Neural progenitor cell (in vitro differentiated cells): Measurements from ENCODE around the gene UBTD2. TPM values are rescaled to one million over a fixed set of nuclear protein-coding genes. Genes with fewer than 3 reads are reported as not detected.
A peak's percentile ranks its signal among the peaks of the same experiment; 100 is the strongest.

Experiments used
- DNase-seq: peaks from one replicate; pipeline ENCODE4 v3.0.0-alpha.2; 2016; ENCODE audit warnings: low spot score
- H2AFZ ChIP-seq: fragments of 200-600 bp; sonication (generic); replicated peaks from 2 replicates; pipeline ENCODE4 v1.6.1; 2016; ENCODE audit warnings: antibody characterized with exemption
- H3F3A ChIP-seq: fragments of 200-600 bp; sonication (generic); 2 replicates; pipeline ENCODE4 v1.6.1; 2016; ENCODE audit warnings: antibody characterized with exemption, low read depth
- H3K27ac ChIP-seq: fragments of 200-600 bp; sonication (generic); 2 replicates; pipeline ENCODE4 v1.5.1; 2016; ENCODE audit warnings: mild to moderate bottlenecking
- H3K27me3 ChIP-seq: fragments of 200-600 bp; sonication (generic); 2 replicates; pipeline ENCODE4 v1.6.1; 2016; ENCODE audit warnings: mild to moderate bottlenecking, moderate library complexity
- H3K36me3 ChIP-seq: fragments of 200-600 bp; sonication (generic); 2 replicates; pipeline ENCODE4 v1.5.1; 2016
- H3K4me1 ChIP-seq: fragments of 200-600 bp; sonication (generic); 2 replicates; pipeline ENCODE4 v1.6.1; 2016; ENCODE audit warnings: mixed run types
- H3K4me2 ChIP-seq: fragments of 200-600 bp; sonication (generic); 2 replicates; pipeline ENCODE4 v1.6.1; 2016
- H3K4me3 ChIP-seq: fragments of 200-600 bp; sonication (generic); 2 replicates; pipeline ENCODE4 v1.5.1; 2016
- H3K79me2 ChIP-seq: fragments of 200-600 bp; sonication (generic); 2 replicates; pipeline ENCODE4 v1.6.1; 2016; ENCODE audit warnings: low read depth
- H3K9ac ChIP-seq: fragments of 200-600 bp; sonication (generic); 2 replicates; pipeline ENCODE4 v1.6.1; 2016
- H3K9me3 ChIP-seq: fragments of 200-600 bp; sonication (generic); 2 replicates; pipeline ENCODE4 v1.5.1; 2016; ENCODE audit warnings: low read depth
- H4K20me1 ChIP-seq: fragments of 200-600 bp; sonication (generic); 2 replicates; pipeline ENCODE4 v1.6.1; 2016; ENCODE audit warnings: low read depth
- H3K27ac Mint-ChIP-seq: 3 replicates; pipeline ENCODE4 v1.8.0; 2021; ENCODE audit warnings: mixed read lengths
- H3K27me3 Mint-ChIP-seq: 2 replicates; pipeline ENCODE4 v1.8.0; 2022; ENCODE audit warnings: low read depth, mild to moderate bottlenecking, inconsistent platforms, moderate library complexity, mixed read lengths; ENCODE audit not compliant: insufficient read depth
- H3K36me3 Mint-ChIP-seq: 3 replicates; pipeline ENCODE4 v1.8.0; 2021; ENCODE audit warnings: mixed read lengths
- H3K4me1 Mint-ChIP-seq: 3 replicates; pipeline ENCODE4 v1.8.0; 2021; ENCODE audit warnings: mixed read lengths
- H3K4me3 Mint-ChIP-seq: 3 replicates; pipeline ENCODE4 v1.8.0; 2021; ENCODE audit warnings: mild to moderate bottlenecking, moderate library complexity, mixed read lengths
- H3K9me3 Mint-ChIP-seq: 3 replicates; pipeline ENCODE4 v1.8.0; 2020; ENCODE audit warnings: mixed read lengths
- EZH2 ChIP-seq: fragments of 200-600 bp; sonication (generic); IDR thresholded peaks from 2 replicates; pipeline ENCODE4 v1.6.1; 2017; ENCODE audit warnings: antibody characterized with exemption, mild to moderate bottlenecking, moderate library complexity
- EZH2phosphoT487 ChIP-seq: fragments of 200-600 bp; sonication (generic); IDR thresholded peaks from 2 replicates; pipeline ENCODE4 v1.6.1; 2017; ENCODE audit warnings: antibody characterized with exemption
- total RNA-seq: library from RNA; depleted of rRNA; stranded (reverse); fragments of >200 nt; gene quantifications from 2 replicates; pipeline ENCODE4 v1.2.3, GENCODE V29; 2015; ENCODE audit warnings: low replicate concordance
- TF ChIP-seq, protein P1 (sequence below): fragments of 200-600 bp; sonication (generic); IDR thresholded peaks from 2 replicates; pipeline ENCODE4 v1.5.1; 2017; ENCODE audit warnings: antibody characterized with exemption, mild to moderate bottlenecking

Gene UBTD2
- total RNA-seq, 1 donor from 2014 or later, result 92.9 TPM

DNA sequence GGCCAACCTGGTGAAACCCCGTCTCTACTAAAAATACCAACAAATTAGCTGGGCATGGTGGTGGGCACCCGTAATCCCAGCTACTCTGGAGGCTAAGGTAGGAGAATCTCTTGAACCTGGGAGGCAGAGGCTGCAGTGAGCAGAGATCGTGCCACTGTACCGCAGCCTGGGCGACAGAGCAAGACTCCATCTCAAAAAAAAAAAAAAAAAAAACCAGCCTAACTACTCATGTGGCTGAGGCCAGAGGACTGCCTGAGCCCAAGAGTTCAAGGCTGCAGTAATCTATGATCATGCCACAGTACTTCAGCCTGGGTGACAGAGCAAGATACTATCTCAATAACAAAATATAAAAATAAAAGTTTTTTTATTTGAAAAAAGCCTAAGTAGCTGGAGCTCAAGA lies 3.2 kb downstream of the UBTD2 start:
- Histone ChIP-seq H3F3A (peaks cover 21% of the 10 kb centered on the region), H3K27me3 (no peaks in the 10 kb centered on the region), H3K9me3 (no peaks in the 10 kb centered on the region), H2AFZ (no peak overlapping the region), H3K9ac (no peak overlapping the region), H3K4me1 (peaks cover 22% of the 10 kb centered on the region), H3K36me3 (no peaks in the 10 kb centered on the region), H3K4me3 (peak overlapping the region; percentile 99), H3K79me2 (peaks cover 81% of the 10 kb centered on the region), H4K20me1 (peaks cover 76% of the 10 kb centered on the region), H3K27ac (no peak overlapping the region), H3K4me2 (peak overlapping the region; percentile 86)
- no peaks in the 10 kb centered on the region for H3K27me3 Mint-ChIP-seq
- no peak for TF ChIP-seq EZH2
- TF ChIP-seq, protein P1, sequence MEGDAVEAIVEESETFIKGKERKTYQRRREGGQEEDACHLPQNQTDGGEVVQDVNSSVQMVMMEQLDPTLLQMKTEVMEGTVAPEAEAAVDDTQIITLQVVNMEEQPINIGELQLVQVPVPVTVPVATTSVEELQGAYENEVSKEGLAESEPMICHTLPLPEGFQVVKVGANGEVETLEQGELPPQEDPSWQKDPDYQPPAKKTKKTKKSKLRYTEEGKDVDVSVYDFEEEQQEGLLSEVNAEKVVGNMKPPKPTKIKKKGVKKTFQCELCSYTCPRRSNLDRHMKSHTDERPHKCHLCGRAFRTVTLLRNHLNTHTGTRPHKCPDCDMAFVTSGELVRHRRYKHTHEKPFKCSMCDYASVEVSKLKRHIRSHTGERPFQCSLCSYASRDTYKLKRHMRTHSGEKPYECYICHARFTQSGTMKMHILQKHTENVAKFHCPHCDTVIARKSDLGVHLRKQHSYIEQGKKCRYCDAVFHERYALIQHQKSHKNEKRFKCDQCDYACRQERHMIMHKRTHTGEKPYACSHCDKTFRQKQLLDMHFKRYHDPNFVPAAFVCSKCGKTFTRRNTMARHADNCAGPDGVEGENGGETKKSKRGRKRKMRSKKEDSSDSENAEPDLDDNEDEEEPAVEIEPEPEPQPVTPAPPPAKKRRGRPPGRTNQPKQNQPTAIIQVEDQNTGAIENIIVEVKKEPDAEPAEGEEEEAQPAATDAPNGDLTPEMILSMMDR, result no peak
- no peak for TF ChIP-seq EZH2phosphoT487
- peaks cover 28% of the 10 kb centered on the region for H3K4me1 Mint-ChIP-seq
- no peak for DNase-seq
- peaks cover 17% of the 10 kb centered on the region for H3K9me3 Mint-ChIP-seq
- no peak overlapping the region for H3K27ac Mint-ChIP-seq
- no peak overlapping the region for H3K4me3 Mint-ChIP-seq
- H3K36me3 Mint-ChIP-seq, result peaks cover 33% of the 10 kb centered on the region

DNA sequence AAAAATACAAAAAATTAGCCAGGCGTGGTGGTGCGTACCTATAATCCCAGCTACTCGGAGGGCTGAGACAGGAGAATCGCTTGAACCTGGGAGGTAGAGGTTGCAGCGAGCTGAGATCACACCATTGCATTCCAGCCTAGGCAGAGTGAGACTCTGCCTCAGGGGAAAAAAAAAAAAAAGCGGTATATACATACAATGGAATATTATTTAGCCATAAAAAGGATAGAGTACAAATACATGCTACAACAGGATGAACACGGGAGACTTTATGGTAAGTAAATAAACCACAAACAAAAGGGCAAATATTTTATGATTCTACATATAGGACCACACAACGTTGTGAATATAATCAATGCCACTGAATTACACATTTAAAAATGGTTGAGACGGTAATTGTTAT lies 5.2 kb downstream of the UBTD2 start:
- H3K4me3 ChIP-seq, result no peak overlapping the region
- Mint-ChIP-seq H3K9me3 (peaks cover 20% of the 10 kb centered on the region), H3K4me1 (peaks cover 22% of the 10 kb centered on the region), H3K36me3 (peaks cover 41% of the 10 kb centered on the region), H3K27ac (no peak overlapping the region), H3K27me3 (no peaks in the 10 kb centered on the region), H3K4me3 (no peak overlapping the region)
- H3K4me2 ChIP-seq, result no peak overlapping the region
- TF ChIP-seq EZH2phosphoT487, result no peak
- H2AFZ ChIP-seq, result no peak overlapping the region
- no peak overlapping the region for H3K27ac ChIP-seq
- peaks cover 100% of the 10 kb centered on the region for H3K79me2 ChIP-seq
- no peaks in the 10 kb centered on the region for H3K27me3 ChIP-seq
- H3F3A ChIP-seq, result peaks cover 13% of the 10 kb centered on the region
- no peak overlapping the region for H3K9ac ChIP-seq
- peaks cover 16% of the 10 kb centered on the region for H3K4me1 ChIP-seq
- no peaks in the 10 kb centered on the region for H3K36me3 ChIP-seq
- peaks cover 95% of the 10 kb centered on the region for H4K20me1 ChIP-seq
- H3K9me3 ChIP-seq, result no peaks in the 10 kb centered on the region
- no peak for DNase-seq

DNA sequence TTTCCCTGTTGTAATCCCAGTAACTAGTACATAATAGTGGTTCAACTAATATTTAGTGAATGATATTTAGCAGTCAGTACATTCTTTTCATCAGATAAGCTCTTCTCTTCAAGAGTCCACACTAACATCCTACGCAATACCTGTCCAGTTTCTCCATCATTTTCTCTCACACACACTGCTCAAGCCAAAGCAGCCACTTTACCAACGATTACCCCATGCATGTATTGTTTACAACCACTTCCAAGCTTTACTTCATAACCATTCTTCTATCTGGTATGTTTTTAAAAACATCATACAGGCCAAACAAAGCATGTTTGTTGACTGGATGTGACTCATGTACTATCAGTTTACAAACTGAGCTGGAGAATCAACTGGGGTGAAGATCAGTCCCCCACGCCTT lies 7.3 kb downstream of the UBTD2 start:
- Histone ChIP-seq H3K79me2 (peaks cover 100% of the 10 kb centered on the region), H3K27ac (no peak overlapping the region), H3K27me3 (no peaks in the 10 kb centered on the region), H3F3A (no peaks in the 10 kb centered on the region), H3K9me3 (no peaks in the 10 kb centered on the region), H3K9ac (no peak overlapping the region), H3K4me2 (no peak overlapping the region), H3K4me1 (peaks cover 6% of the 10 kb centered on the region), H3K36me3 (no peaks in the 10 kb centered on the region), H3K4me3 (no peak overlapping the region), H2AFZ (no peak overlapping the region), H4K20me1 (peaks cover 98% of the 10 kb centered on the region)
- H3K4me3 Mint-ChIP-seq, result no peak overlapping the region
- peaks cover 20% of the 10 kb centered on the region for H3K9me3 Mint-ChIP-seq
- no peaks in the 10 kb centered on the region for H3K27me3 Mint-ChIP-seq
- no peak for DNase-seq
- H3K4me1 Mint-ChIP-seq, result peaks cover 10% of the 10 kb centered on the region
- H3K36me3 Mint-ChIP-seq, result peaks cover 52% of the 10 kb centered on the region
- TF ChIP-seq, protein P1, result no peak
- TF ChIP-seq EZH2phosphoT487 (no peak), EZH2 (no peak)
- no peak overlapping the region for H3K27ac Mint-ChIP-seq

DNA sequence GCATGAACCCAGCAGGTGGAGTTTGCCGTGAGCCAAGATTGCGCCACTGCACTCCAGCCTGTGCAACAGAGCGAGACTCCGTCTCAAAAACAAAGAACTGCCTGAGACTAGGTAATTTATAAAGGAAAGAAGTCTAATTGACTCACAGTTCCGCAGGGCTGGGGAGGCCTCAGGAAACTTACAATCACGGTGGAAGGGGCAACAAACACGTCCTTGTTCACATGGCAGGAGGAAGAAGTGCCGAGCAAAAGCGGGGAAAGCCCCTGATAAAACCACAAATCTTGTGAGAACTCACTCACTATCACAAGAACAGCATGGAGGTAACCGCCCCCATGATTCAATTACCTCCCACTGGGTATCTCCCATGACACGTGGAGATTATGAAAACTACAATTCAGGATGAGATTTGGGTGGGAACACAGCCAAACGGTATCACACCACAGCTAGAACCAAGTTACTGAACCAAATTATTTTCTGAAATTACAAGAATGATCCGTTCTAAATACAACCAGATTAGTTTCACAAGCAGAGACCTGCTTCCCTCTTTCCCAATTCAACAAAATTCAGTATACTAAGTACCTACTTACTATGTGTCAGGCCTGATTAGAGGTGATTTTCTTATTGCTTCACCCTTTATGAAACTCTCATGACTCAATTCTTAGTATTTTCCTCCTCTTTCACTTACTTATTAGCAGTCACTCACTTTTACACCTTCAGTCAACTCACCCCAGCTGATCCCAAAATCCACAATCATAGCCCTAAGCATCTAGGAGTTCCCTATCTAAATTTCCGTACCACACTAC lies 8.4 kb downstream of the UBTD2 start:
- Histone ChIP-seq H3F3A (no peaks in the 10 kb centered on the region), H3K4me2 (no peak overlapping the region)
- peaks cover 55% of the 10 kb centered on the region for H3K36me3 Mint-ChIP-seq

More for the DNA sequence above, 8.4 kb downstream of the UBTD2 start:
- peaks cover 20% of the 10 kb centered on the region for H3K9me3 Mint-ChIP-seq
- Histone ChIP-seq H3K27ac (no peak overlapping the region), H4K20me1 (peaks cover 97% of the 10 kb centered on the region), H3K9me3 (no peaks in the 10 kb centered on the region), H3K9ac (no peak overlapping the region), H3K4me1 (no peaks in the 10 kb centered on the region), H3K4me3 (no peak overlapping the region), H2AFZ (no peak overlapping the region), H3K79me2 (peaks cover 100% of the 10 kb centered on the region), H3K36me3 (no peaks in the 10 kb centered on the region), H3K27me3 (no peaks in the 10 kb centered on the region)
- H3K4me3 Mint-ChIP-seq, result no peak overlapping the region
- H3K27me3 Mint-ChIP-seq, result no peaks in the 10 kb centered on the region
- TF ChIP-seq EZH2 (no peak), EZH2phosphoT487 (no peak)
- TF ChIP-seq, protein P1, result no peak
- no peak for DNase-seq
- H3K27ac Mint-ChIP-seq, result no peak overlapping the region
- H3K4me1 Mint-ChIP-seq, result peaks cover 3% of the 10 kb centered on the region
